K562 (cell line): ENCODE results near the gene EFEMP2. TPM values are rescaled to one million over a fixed set of nuclear protein-coding genes. Genes with fewer than 3 reads are reported as not detected.

ENCODE experiments used
- ATAC-seq: fragments of 200-7000 bp; cut with Tn5 transposase; 3 replicates; pipeline ENCODE4 v1.9.1; 2020; ENCODE audit warnings: moderate library complexity
- BruUV-seq: library from RNA; stranded (reverse); fragments of 400-500 nt; replicated peaks from 2 replicates; lab custom pipeline; 2021; lab: Mats Ljungman, UMichigan
- CTCF ChIA-PET: fragments of 300-600 bp; formaldehyde crosslinking; extraction: SDS; loops from one replicate; lab custom pipeline; 2021; ENCODE audit warnings: low intra/inter-chr PET ratio; lab: Yijun Ruan, JAX
- POLR2A ChIA-PET: fragments of 300-600, 350-650 bp; sonication (Branson Sonifier 250); formaldehyde crosslinking; extraction: SDS; loops from one replicate; lab custom pipeline; 2021; ENCODE audit warnings: antibody characterized with exemption, inconsistent platforms; lab: Yijun Ruan, JAX
- DNase-seq, 4 experiments: peaks; one replicate each; pipeline versions ENCODE4 v3.0.0 to v3.0.0-alpha.2; 2011 to 2018; ENCODE audit warnings: low spot score in 3 of 4, mixed read lengths in 3 of 4; ENCODE audit errors: extremely low read depth in 1 of 4
- FAIRE-seq: peaks from 2 replicates; lab custom pipeline; 2011; peaks lifted over from hg19 to GRCh38; lab: Jason Lieb, UNC
- H2AFZ ChIP-seq: 2 replicates; pipeline ENCODE4 v1.6.0; 2011; ENCODE audit warnings: low read depth, low read length, control low read depth, inconsistent platforms
- H3K27ac ChIP-seq: fragments of 200-600 bp; 3 replicates; pipeline ENCODE4 v1.8.0; 2011; ENCODE audit warnings: low read depth, mild to moderate bottlenecking, control low read depth, inconsistent platforms, low read length, moderate library complexity, mixed read lengths; ENCODE audit errors: extremely low read depth
- H3K27me3 ChIP-seq, 2 experiments: fragments of 300-600 bp in 1 of 2; 2 replicates in 1 of 2; 3 replicates in 1 of 2; pipeline versions ENCODE4 v1.6.0 to v1.8.0; 2011; ENCODE audit warnings: inconsistent platforms in 2 of 2, low read length in 2 of 2, mild to moderate bottlenecking in 1 of 2, mixed read lengths in 1 of 2, moderate library complexity in 1 of 2; ENCODE audit not compliant: control insufficient read depth in 2 of 2, insufficient read depth in 2 of 2
- H3K36me3 ChIP-seq: fragments of 300-600 bp; 3 replicates; pipeline ENCODE4 v1.8.0; 2011; ENCODE audit warnings: mild to moderate bottlenecking, low read length, inconsistent platforms; ENCODE audit not compliant: control insufficient read depth, insufficient read depth
- H3K4me1 ChIP-seq, 2 experiments: fragments of 200-600 bp in 1 of 2; replicated peaks in 1 of 2; 2 replicates in 1 of 2; 3 replicates in 1 of 2; pipeline versions ENCODE4 v1.5.1 to v1.8.0; 2011; ENCODE audit warnings: inconsistent platforms in 2 of 2, low read length in 2 of 2, mild to moderate bottlenecking in 1 of 2, mixed read lengths in 1 of 2, moderate library complexity in 1 of 2; ENCODE audit not compliant: control insufficient read depth in 2 of 2, insufficient read depth in 2 of 2
- H3K4me2 ChIP-seq: 2 replicates; pipeline ENCODE4 v1.6.1; 2011; ENCODE audit warnings: low read length, control low read depth, inconsistent platforms, mixed read lengths; ENCODE audit not compliant: insufficient read depth
- H3K4me3 ChIP-seq: fragments of 200-600 bp; sonication (generic), shearing (Covaris generic); 2 replicates; pipeline ENCODE4 v1.5.1; 2016; ENCODE audit warnings: control low read depth, inconsistent platforms
- H3K79me2 ChIP-seq: fragments of 200-600 bp; 3 replicates; pipeline ENCODE4 v1.8.0; 2011; ENCODE audit warnings: low read length, inconsistent platforms; ENCODE audit not compliant: control insufficient read depth, insufficient read depth
- H3K9ac ChIP-seq, 2 experiments: 2 replicates each; pipeline versions ENCODE4 v1.6.0 to v1.6.1; 2011; ENCODE audit warnings: low read depth in 2 of 2, low read length in 2 of 2, control low read depth in 1 of 2, inconsistent platforms in 1 of 2, mild to moderate bottlenecking in 1 of 2, mixed read lengths in 1 of 2; ENCODE audit not compliant: insufficient read depth in 1 of 2
- H3K9me1 ChIP-seq: one replicate; pipeline ENCODE4 v1.6.0; 2011; ENCODE audit warnings: inconsistent platforms, mild to moderate bottlenecking, low read length, moderate library complexity; ENCODE audit not compliant: control insufficient read depth, insufficient read depth
- H3K9me3 ChIP-seq: replicated peaks from 2 replicates; pipeline ENCODE4 v1.5.1; 2011; ENCODE audit warnings: low read depth, low read length, inconsistent platforms; ENCODE audit not compliant: control insufficient read depth, insufficient read depth
- H4K20me1 ChIP-seq: replicated peaks from 2 replicates; pipeline ENCODE4 v1.6.1; 2011; ENCODE audit warnings: low read length, inconsistent platforms, mixed read lengths; ENCODE audit not compliant: control insufficient read depth, insufficient read depth
- BHLHE40 ChIP-seq: IDR thresholded peaks from 2 replicates; pipeline ENCODE4 v1.6.1; 2011; ENCODE audit warnings: low read length, improper control_type of control experiment
- E4F1 ChIP-seq: fragments of 250-450 bp; sonication (Bioruptor Pico); IDR thresholded peaks from 2 replicates; pipeline ENCODE4 v1.5.0; 2021; ENCODE audit warnings: mild to moderate bottlenecking, borderline replicate concordance
- GABPB1 ChIP-seq: sonication (generic); formaldehyde crosslinking; IDR thresholded peaks from 2 replicates; pipeline ENCODE4 v1.8.0; 2022; ENCODE audit warnings: mild to moderate bottlenecking, missing genetic modification reagents
- GABPB2 ChIP-seq: fragments of 250-450 bp; sonication (Bioruptor Pico); conservative IDR thresholded peaks from 2 replicates; pipeline ENCODE4 v1.5.1; 2021; ENCODE audit warnings: mild to moderate bottlenecking
- GTF2B ChIP-seq: IDR thresholded peaks from 2 replicates; pipeline ENCODE4 v1.6.1; 2011; ENCODE audit not compliant: insufficient read length; ENCODE audit errors: extremely low read depth
- HDAC6 ChIP-seq: IDR thresholded peaks from 2 replicates; pipeline ENCODE4 v1.6.1; 2012; ENCODE audit warnings: low read depth, mild to moderate bottlenecking, control low read depth, inconsistent platforms, low read length, moderate library complexity
- HNRNPL ChIP-seq: fragments of 200-400 bp; formaldehyde crosslinking; IDR thresholded peaks from 2 replicates; pipeline ENCODE4 v1.6.1; 2017; ENCODE audit warnings: low read depth, mild to moderate bottlenecking, low read length
- IFI16 ChIP-seq: fragments of 250-450 bp; sonication (Bioruptor Pico); IDR thresholded peaks from 2 replicates; pipeline ENCODE4 v2.1.2; 2022; ENCODE audit warnings: mild to moderate bottlenecking, inconsistent platforms
- NR3C1 ChIP-seq: sonication (generic); formaldehyde crosslinking; IDR thresholded peaks from 2 replicates; pipeline ENCODE4 v1.8.1; 2022; ENCODE audit warnings: missing genetic modification reagents
- PCBP1 ChIP-seq: fragments of 200-400 bp; formaldehyde crosslinking; IDR thresholded peaks from 2 replicates; pipeline ENCODE4 v1.6.1; 2018; ENCODE audit warnings: mild to moderate bottlenecking, low read depth, low read length; ENCODE audit not compliant: poor library complexity, severe bottlenecking
- RHOXF2B ChIP-seq: fragments of 250-450 bp; sonication (Bioruptor Pico); conservative IDR thresholded peaks from 2 replicates; pipeline ENCODE4 v1.5.1; 2021
- SOX6 ChIP-seq: fragments of 450-650 bp; IDR thresholded peaks from 2 replicates; pipeline ENCODE4 v1.6.1; 2014; ENCODE audit warnings: mild to moderate bottlenecking
- SP1 ChIP-seq: sonication (generic); formaldehyde crosslinking; IDR thresholded peaks from 2 replicates; pipeline ENCODE4 v1.8.1; 2022; ENCODE audit warnings: mild to moderate bottlenecking, missing genetic modification reagents
- SUPT5H ChIP-seq: fragments of 450-650 bp; IDR thresholded peaks from 2 replicates; pipeline ENCODE4 v1.6.1; 2016
- TRIM28 ChIP-seq: fragments of 450-650 bp; IDR thresholded peaks from 2 replicates; pipeline ENCODE4 v1.6.1; 2017
- U2AF2 ChIP-seq: fragments of 200-400 bp; formaldehyde crosslinking; optimal IDR thresholded peaks from 2 replicates; pipeline ENCODE3; 2017; ENCODE audit warnings: low read depth, mild to moderate bottlenecking, low read length
- YY1 ChIP-seq, 3 experiments: IDR thresholded peaks; 2 replicates each; pipeline ENCODE4 v1.6.1; 2011; ENCODE audit warnings: low read length in 2 of 3, mild to moderate bottlenecking in 2 of 3, moderate library complexity in 2 of 3, borderline replicate concordance in 1 of 3, control low read depth in 1 of 3, low read depth in 1 of 3; ENCODE audit not compliant: insufficient read depth in 3 of 3, insufficient replicate concordance in 2 of 3, control insufficient read depth in 1 of 3, insufficient read length in 1 of 3; ENCODE audit errors: extremely low read depth in 1 of 3
- ZNF23 ChIP-seq: fragments of 250-450 bp; sonication (Bioruptor Pico); IDR thresholded peaks from 2 replicates; pipeline ENCODE4 v1.4.0; 2020; ENCODE audit warnings: mild to moderate bottlenecking
- ZNF232 ChIP-seq: sonication (generic); formaldehyde crosslinking; IDR thresholded peaks from 2 replicates; pipeline ENCODE4 v1.8.0; 2022; ENCODE audit warnings: mild to moderate bottlenecking, missing genetic modification reagents
- ZNF354B ChIP-seq: fragments of 250-450 bp; sonication (Bioruptor Pico); IDR thresholded peaks from 2 replicates; pipeline ENCODE4 v1.4.0; 2020
- ZNF586 ChIP-seq: fragments of 450-650 bp; formaldehyde crosslinking; conservative IDR thresholded peaks from 2 replicates; pipeline ENCODE4 v1.4.0; 2020; ENCODE audit warnings: mild to moderate bottlenecking, moderate library complexity
- WGBS: fragments of 100-300 bp; shearing (Covaris generic); methylation state at CpG from one replicate; pipeline ENCODE4 v1.1.6; 2016; ENCODE audit warnings: low coverage, mixed read lengths; ENCODE audit not compliant: insufficient coverage; ENCODE audit errors: missing lambda C conversion rate; 5-methylcytosine and 5-hydroxymethylcytosine counted together
- in situ Hi-C: fragments of 300-500 bp; cut with MboI; formaldehyde crosslinking; loops from 4 replicates; pipeline ENCODE4 v1.15.0; 2018; ENCODE audit warnings: inconsistent platforms, mixed read lengths
- intact Hi-C: fragments of 100-400 bp; cut with micrococcal nuclease; formaldehyde crosslinking; loops from 2 replicates; pipeline ENCODE4 v1.14.2; 2022
- polyA plus RNA-seq, 8 experiments: library from polyadenylated mRNA; depleted of rRNA in 4 of 8; stranded (reverse) in 5 of 8; unstranded in 3 of 8; fragments of >200 nt; fragmentation: Nextera tagmentation in 2 of 8; fragmentation: Illumina TruSeq in 1 of 8; extraction: Ambion mirVana in 2 of 8; extraction: Trizol in 1 of 8; gene quantifications; 2 replicates each; pipeline versions ENCODE4 v1.2.1 to v1.2.3, GENCODE V29; 2011 to 2014; ENCODE audit warnings: inconsistent platforms in 1 of 8, missing spikeins in 1 of 8
- total RNA-seq, 7 experiments: library from RNA; depleted of rRNA in 6 of 7; stranded (reverse); fragments of >200 nt in 6 of 7; fragmentation: Illumina TruSeq in 2 of 7; extraction: Trizol in 2 of 7; gene quantifications; 2 replicates each; pipeline versions ENCODE4 v1.2.1 to v1.2.3, GENCODE V29; 2011 to 2021; ENCODE audit warnings: low replicate concordance in 1 of 7

EFEMP2 gene
- total and polyA plus RNA-seq, 9 of the 15 experiments (the other 6 are each of a cell fraction or from before 2014, with no cell fraction given) = 0.07 to 2.9 (median 0.69) TPM; not detected in 1

GRCh38 chr11:65852508-65853245 is 19.9 kb downstream of the EFEMP2 start:
- peaks cover 7% of the 10 kb centered on the region; the same call in 1 of the 2 replicates for H3K9me3 ChIP-seq
- no TSS peak for BruUV-seq
- H3K4me2 ChIP-seq = no peak overlapping the region
- no peak overlapping the region for H2AFZ ChIP-seq
- ChIA-PET CTCF (no interaction called here), POLR2A (interaction anchor here (0.6 to 5.9 kb wide), 16 partner anchors 8 to 237 kb away, joined by 3 to 67 read pairs (median 4); partner anchors contain the start of genes FIBP, RNASEH2C and SNX32)
- no peak overlapping the region for H3K27ac ChIP-seq
- intact Hi-C loops (no loop called here), in situ Hi-C loops (no loop called here)
- H3K9me1 ChIP-seq = peaks cover 11% of the 10 kb centered on the region
- peak in 1 of 4 experiments; percentile 13 for DNase-seq
- H3K36me3 ChIP-seq = peaks cover 56% of the 10 kb centered on the region
- peaks cover 22% of the 10 kb centered on the region for H4K20me1 ChIP-seq
- H3K4me3 ChIP-seq = no peak overlapping the region
- no peak for FAIRE-seq
- ATAC-seq = peak; percentile 1
- H3K9ac ChIP-seq = no peak overlapping the region
- H3K27me3 ChIP-seq = no peaks in the 10 kb centered on the region
- peaks cover 4 to 42% of the 10 kb centered on the region in 2 experiments; a peak in 3 of 5 replicates for H3K4me1 ChIP-seq
- WGBS = 97% methylated on average over 26 of the region's 33 CpGs
- H3K79me2 ChIP-seq = peaks cover 42% of the 10 kb centered on the region
- TF ChIP-seq BHLHE40 (no peak), PCBP1 (no peak), ZNF232 (CRISPR knock-in tag) (no peak), SOX6 (no peak), SUPT5H (peak; percentile 2; the same call in 1 of the 2 replicates), ZNF354B (CRISPR knock-in tag) (no peak), GABPB2 (CRISPR knock-in tag) (no peak), NR3C1 (CRISPR knock-in tag) (no peak), GTF2B (no peak), HNRNPL (peak; percentile 76), SP1 (CRISPR knock-in tag) (0 out of 2 replicates have a peak, but pooled peaks have one; percentile 15), E4F1 (CRISPR knock-in tag) (no peak), GABPB1 (CRISPR knock-in tag) (0 out of 2 replicates have a peak, but pooled peaks have one; percentile 32), YY1 (IDR thresholded peaks at IDR 0.05; ENCODE audit: borderline replicate concordance in 1 of 3, control insufficient read depth in 1 of 3, extremely low read depth in 1 of 3, insufficient read depth in 3 of 3, insufficient read length in 1 of 3, insufficient replicate concordance in 2 of 3, low read depth in 1 of 3, low read length in 2 of 3) (no peak), ZNF586 (CRISPR knock-in tag) (no peak), ZNF23 (CRISPR knock-in tag) (no peak), U2AF2 (no peak), HDAC6 (no peak), RHOXF2B (CRISPR knock-in tag) (no peak), TRIM28 (no peak), IFI16 (no peak)
